ENCODE measurements around the gene RAB15.

DNA sequence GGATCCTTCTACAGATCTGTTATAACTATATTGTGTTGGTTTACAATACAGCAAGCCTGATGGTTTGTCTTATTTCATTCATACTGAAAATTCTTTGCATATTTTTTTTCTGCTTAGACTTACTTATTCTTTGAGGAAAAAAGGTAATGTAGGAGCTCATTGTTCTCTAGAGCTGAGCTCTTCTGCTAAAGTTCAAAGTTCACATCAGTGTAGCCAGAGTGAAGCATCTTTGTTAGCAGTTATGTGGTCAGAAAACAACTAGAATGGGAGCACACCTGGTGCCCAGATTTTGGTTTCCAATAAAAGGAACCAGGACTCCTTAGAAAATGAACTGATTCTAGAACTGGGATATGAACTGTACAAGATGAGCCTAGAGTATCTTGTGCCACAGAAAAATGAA, 39.9 kb downstream of the RAB15 start:
- TF ChIP-seq, protein P1, sequence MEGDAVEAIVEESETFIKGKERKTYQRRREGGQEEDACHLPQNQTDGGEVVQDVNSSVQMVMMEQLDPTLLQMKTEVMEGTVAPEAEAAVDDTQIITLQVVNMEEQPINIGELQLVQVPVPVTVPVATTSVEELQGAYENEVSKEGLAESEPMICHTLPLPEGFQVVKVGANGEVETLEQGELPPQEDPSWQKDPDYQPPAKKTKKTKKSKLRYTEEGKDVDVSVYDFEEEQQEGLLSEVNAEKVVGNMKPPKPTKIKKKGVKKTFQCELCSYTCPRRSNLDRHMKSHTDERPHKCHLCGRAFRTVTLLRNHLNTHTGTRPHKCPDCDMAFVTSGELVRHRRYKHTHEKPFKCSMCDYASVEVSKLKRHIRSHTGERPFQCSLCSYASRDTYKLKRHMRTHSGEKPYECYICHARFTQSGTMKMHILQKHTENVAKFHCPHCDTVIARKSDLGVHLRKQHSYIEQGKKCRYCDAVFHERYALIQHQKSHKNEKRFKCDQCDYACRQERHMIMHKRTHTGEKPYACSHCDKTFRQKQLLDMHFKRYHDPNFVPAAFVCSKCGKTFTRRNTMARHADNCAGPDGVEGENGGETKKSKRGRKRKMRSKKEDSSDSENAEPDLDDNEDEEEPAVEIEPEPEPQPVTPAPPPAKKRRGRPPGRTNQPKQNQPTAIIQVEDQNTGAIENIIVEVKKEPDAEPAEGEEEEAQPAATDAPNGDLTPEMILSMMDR (IDR thresholded peaks at IDR 0.05), result no peak
- TF ChIP-seq POLR2A (IDR thresholded peaks at IDR 0.05), result no peak
